ENCODE data around the gene RGS11.
"Not testable (repeated sequence)": the region's sequence is repeated elsewhere in the genome, so short reads cannot be mapped to it uniquely, and the experiment has no call there.

RGS11 gene

DNA sequence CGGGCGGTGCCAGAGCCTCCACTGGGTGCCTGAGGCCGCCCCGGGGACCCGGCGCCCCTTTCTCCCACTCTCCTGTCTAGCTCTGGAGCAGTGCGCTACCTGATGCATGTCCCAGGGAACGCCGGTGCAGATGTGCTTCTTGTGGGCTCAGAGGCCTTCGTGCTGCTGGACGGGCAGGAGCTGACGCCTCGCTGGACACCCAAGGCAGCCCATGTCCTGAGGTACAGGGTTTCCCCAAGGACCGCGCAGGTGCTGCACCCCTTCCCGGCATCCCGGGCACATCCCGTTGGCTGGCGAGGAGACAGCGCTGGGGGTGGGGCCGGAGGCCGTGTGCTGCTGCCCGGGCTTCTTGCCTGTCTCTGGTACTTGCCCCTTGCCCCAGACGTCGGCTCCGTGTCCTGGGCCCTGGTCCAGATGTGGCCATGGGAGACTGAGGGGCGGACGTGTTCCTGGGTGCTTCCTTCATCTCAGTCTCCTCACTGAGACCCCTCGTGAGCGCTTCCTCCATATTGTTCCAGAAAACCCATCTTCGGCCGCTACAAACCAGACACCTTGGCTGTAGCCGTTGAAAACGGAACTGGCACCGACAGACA lies 12.5 kb downstream of the RGS11 start:
- no peak for DNase-seq (ENCODE audit: low read depth in 2 of 2)

DNA sequence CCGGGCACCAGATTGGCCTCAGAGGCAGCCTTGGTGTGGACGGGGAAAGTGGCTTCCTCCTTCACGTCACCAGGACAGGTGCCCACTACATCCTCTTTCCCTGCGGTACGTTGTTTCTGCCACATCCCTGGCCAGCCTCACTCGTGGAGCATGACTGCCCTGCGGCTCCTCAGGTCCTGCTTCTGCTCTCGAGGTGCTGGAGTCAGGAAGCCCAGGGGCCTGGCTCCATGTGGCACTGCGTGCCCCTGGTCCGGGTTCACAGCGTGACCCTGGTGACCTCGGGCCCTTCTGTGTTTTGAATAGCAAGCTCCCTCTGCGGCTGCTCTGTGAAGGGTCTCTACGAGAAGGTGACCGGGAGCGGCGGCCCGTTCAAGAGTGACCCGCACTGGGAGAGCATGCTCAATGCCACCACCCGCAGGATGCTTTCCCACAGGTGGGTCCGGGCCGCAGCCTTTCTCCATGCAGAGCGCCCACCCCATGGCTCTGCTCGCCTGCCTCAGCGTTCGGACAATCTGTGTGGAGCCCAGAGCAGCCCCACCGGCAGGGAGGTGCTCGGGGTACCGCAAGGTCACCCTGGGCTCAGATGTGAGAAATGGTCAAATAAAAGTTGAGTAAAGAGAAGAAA lies 13.5 kb downstream of the RGS11 start:
- DNase-seq (ENCODE audit: low read depth in 2 of 2): no peak

GRCh38 chr16:261031-261691 lies 14.6 kb downstream of the RGS11 start:
- no peak for DNase-seq (ENCODE audit: low read depth in 2 of 2)

DNA sequence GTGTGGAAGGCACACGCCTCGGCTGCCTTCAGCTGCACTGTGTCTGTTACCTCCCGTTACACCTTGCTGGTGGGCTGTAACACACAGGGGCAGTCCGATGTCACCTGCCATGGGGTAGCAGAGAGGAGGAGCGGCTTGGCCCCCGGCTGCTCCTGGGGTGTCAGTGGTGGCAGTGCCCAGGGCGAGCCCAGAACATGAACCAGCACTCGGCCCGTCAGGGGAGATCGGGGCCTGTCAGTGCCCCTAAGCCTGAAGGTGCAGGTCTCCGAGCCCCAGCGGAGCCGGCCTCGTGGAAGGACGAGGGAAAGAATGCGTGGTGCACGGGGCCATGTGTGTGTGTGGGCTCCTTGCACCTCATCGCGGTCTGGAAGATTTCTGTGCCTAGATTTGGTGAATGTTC lies 15.4 kb downstream of the RGS11 start:
- DNase-seq (ENCODE audit: low read depth in 2 of 2): no peak

DNA sequence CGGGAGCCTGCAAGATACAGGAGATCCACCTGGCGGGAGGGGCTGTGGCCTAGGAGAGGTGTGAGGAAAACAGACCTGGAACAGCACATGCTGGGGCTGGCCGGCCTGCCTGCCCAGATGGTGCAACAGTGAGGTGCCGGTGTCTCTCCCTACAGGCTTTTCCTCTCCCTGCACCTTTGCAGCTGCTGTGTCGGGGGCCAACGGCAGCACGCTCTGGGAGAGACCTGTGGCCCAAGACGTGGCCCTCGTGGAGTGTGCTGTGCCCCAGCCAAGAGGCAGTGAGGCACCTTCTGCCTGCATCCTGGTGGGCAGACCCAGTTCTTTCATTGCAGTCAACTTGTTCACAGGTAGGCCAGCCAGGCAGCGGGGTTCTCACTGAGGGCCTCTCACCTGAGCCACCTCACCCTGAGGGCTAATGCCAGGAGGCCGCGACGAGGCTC lies 15.9 kb downstream of the RGS11 start:
- DNase-seq (ENCODE audit: low read depth in 2 of 2): no peak

DNA sequence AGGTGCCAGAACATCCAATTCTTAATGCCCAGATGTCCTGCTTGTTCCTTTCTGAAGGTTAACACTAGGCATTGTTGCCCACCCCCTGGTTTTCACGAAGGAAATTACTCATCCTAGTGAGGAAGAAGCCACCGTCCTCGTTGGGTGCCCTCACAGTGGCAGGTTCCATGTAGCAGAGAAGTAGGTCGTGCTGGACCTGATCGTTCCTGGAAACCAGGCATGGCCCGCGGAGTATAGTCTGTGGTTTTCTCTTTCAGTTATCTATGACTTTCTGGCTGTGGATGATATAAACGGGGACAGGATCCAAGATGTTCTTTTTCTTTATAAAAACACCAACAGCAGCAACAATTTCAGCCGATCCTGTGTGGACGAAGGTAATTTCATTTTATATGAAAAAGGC lies 16.5 kb downstream of the RGS11 start:
- DNase-seq (ENCODE audit: low read depth in 2 of 2): no peak

DNA sequence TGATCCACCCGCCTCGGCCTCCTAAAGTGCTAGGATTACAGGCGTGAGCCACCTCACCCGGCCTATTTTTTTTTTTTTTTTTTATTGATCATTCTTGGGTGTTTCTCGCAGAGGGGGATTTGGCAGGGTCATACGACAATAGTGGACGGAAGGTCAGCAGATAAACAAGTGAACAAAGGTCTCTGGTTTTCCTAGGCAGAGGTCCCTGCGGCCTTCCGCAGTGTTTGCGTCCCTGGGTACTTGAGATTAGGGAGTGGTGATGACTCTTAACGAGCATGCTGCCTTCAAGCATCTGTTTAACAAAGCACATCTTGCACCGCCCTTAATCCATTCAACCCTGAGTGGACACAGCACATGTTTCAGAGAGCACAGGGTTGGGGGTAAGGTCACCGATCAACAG lies 17.7 kb downstream of the RGS11 start:
- DNase-seq (ENCODE audit: low read depth in 2 of 2): not testable (repeated sequence)

DNA sequence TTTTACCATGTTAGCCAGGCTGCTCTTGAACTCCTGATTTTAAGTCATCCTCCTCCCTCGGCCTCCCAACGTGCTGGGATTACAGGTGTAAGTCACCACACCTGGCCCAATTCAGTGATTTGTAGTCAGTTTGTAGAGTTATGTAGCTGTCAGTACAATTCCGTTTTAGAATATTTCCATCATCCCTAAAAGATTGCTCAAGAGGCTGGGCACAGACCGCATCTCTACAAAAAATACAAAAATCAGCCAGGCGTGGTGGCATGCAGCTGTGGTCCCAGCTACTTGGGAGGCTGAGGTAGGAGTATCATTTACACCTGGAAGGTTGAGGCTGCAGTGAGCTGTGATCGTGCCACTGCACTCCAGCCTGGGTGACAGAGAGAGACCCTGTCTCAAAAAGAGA lies 20.6 kb downstream of the RGS11 start:
- DNase-seq (ENCODE audit: low read depth in 2 of 2): no peak

- DNase-seq (ENCODE audit: low read depth in 2 of 2): no peak
Observed at GRCh38 chr16:254461-254860, 21.3 kb downstream of the RGS11 start.

DNA sequence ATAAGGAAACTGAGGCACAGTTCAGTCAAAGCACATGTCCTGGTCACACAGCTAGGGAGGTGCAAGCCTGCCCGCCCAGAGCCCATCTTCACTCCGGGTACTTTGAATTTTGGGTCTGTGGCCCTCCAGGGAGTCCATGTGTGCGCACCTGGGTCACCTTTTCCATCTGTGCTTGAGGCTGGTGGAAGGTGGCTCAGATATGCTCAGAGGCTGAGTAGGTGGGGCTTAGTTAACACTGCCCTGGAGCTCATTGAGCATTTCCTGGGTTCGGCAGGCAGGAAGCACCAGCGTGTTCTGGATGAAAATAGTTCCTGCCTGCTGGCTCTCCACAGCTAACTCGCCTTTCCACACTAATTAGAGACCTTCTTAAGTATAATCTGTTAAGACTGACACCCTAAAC lies 21.9 kb downstream of the RGS11 start:
- DNase-seq (ENCODE audit: low read depth in 2 of 2): no peak

- DNase-seq (ENCODE audit: low read depth in 2 of 2): peak in 1 of 2 donors; percentile 22
Observed at GRCh38 chr16:252366-253337, 23.1 kb downstream of the RGS11 start.

- no peak for DNase-seq (ENCODE audit: low read depth in 2 of 2)
Observed at GRCh38 chr16:249431-249830, 26.3 kb downstream of the RGS11 start.

GRCh38 chr16:247027-247426 lies 28.7 kb downstream of the RGS11 start:
- DNase-seq (ENCODE audit: low read depth in 2 of 2): no peak

DNA sequence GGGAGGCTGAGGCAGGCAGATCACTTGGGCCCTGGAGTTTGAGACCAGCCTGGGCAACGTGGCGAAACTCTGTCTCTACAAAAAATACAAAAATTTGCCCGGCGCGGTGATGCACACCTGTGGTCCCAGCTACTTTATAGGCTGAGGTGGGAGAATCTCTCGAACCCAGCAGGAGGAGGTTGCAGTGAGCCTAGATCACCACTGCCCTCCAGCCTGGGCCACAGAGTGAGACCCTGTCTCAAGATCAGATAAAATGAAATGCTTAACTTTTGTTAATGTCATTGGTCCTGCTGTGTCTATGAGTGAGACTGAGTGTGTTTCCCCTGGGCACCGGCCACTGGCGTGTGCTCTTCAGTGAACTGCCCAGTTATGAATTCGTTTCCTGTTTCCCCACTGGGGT lies 30.6 kb downstream of the RGS11 start:
- no peak for DNase-seq (ENCODE audit: low read depth in 2 of 2)

- DNase-seq (ENCODE audit: low read depth in 2 of 2): no peak
Observed at GRCh38 chr16:243348-243747, 32.4 kb downstream of the RGS11 start.

GRCh38 chr16:242281-242680 lies 33.5 kb downstream of the RGS11 start:
- no peak for DNase-seq (ENCODE audit: low read depth in 2 of 2)

DNA sequence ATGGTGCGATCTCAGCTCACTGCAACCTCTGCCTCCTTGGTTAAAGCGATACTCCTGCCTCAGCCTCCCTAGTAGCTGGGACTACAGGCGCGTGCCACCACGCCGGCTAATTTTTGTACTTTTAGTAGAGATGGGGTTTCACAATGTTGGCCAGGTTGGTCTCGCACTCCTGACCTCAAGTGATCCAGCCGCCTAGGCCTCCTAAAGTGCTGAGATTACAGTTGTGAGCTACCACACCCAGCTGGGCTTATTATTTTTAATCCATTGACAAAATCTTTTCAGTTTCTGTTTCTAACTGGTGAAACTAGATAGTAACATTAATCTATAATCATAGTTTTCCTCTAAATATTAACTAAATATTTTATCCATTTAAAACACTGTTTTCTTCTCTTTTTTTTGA lies 35.2 kb downstream of the RGS11 start:
- DNase-seq (ENCODE audit: low read depth in 2 of 2): no peak

- DNase-seq (ENCODE audit: low read depth in 2 of 2): no peak
Observed at GRCh38 chr16:239948-240277, 35.8 kb downstream of the RGS11 start.

- DNase-seq (ENCODE audit: low read depth in 2 of 2): peak; percentile 92 to 95
Observed at GRCh38 chr16:234468-235305, 41.1 kb downstream of the RGS11 start, which contains the start of gene FAM234A. TSS of gene FAM234A (plus strand) at chr16:234821. CDS start at chr16:254414, 19,593 bp downstream.

DNA sequence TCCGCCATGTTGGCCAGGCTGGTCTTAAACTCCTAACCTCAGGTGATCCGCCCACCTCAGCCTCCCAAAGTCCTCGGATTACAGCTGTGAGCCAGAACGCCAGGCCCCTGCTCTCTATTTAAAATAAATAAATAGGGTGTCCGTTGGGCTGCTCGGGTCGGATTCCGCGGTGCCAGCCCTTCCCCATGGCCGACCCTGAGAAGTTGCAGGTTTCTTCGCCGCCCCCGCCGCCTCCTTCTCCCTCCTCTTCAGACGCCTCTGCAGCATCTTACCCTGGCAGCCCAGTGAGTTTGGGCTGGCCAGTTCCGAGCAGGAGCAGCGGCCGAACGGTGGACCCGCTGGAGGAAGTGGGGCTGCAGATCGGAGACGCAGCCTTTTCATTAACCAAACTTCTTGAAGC lies 44.8 kb downstream of the RGS11 start:
- no peak for DNase-seq (ENCODE audit: low read depth in 2 of 2)

DNA sequence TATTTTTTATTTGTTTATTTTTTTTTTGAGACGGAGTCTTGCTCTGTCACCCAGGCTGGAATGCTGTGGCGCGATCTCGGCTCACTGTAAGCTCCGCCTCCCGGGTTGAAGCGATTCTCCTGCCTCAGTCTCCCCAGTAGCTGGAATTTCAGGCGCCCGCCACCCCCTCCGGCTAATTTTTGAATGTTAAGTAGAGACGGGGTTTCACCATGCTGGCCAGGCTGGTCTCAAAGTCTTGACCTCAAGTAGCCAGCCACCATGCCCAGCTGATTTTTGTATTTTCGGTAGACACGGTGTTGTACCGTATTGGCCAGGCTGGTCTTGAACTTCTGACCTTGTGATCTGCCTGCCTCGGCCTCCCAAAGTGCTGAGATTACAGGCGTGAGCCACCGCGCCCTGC lies 45.4 kb downstream of the RGS11 start:
- DNase-seq (ENCODE audit: low read depth in 2 of 2): not testable (repeated sequence)
